Small intestine (tissue), 7 donors: ENCODE measurements around the gene SLIT1. TPM values are rescaled to one million over a fixed set of nuclear protein-coding genes. Genes with fewer than 3 reads are reported as not detected.
A peak's percentile ranks its signal among the peaks of the same experiment; 100 is the strongest.
"Not testable (repeated sequence)": the region's sequence is repeated elsewhere in the genome, so short reads cannot be mapped to it uniquely, and the experiment has no call there.

Experiments
- DNase-seq, 2 donors: peaks; one replicate each; pipeline versions ENCODE4 v3.0.0 to v3.0.0-alpha.2; 2013
- FAIRE-seq: peaks from 2 replicates; lab custom pipeline; 2012; peaks lifted over from hg19 to GRCh38; lab: Jason Lieb, UNC
- H3K27ac ChIP-seq, 3 donors: one replicate each; pipeline ENCODE4 v1.5.1; 2013; ENCODE audit warnings: low read length in 2 of 3, mild to moderate bottlenecking in 2 of 3, control low read depth in 1 of 3, inconsistent platforms in 1 of 3, low read depth in 1 of 3, moderate library complexity in 1 of 3
- H3K27me3 ChIP-seq, 3 donors: one replicate each; pipeline ENCODE4 v1.6.1; 2013; ENCODE audit warnings: low read length in 3 of 3, inconsistent platforms in 1 of 3; ENCODE audit not compliant: control insufficient read depth in 3 of 3, insufficient read depth in 3 of 3
- H3K36me3 ChIP-seq, 3 donors: one replicate each; pipeline ENCODE4 v1.6.1; 2013; ENCODE audit warnings: low read length in 3 of 3, inconsistent platforms in 1 of 3, low read depth in 1 of 3, mild to moderate bottlenecking in 1 of 3, moderate library complexity in 1 of 3; ENCODE audit not compliant: control insufficient read depth in 3 of 3, insufficient read depth in 2 of 3
- H3K4me1 ChIP-seq, 3 donors: one replicate each; pipeline ENCODE4 v1.6.1; 2013; ENCODE audit warnings: low read length in 2 of 3, inconsistent platforms in 1 of 3, low read depth in 1 of 3, mild to moderate bottlenecking in 1 of 3, moderate library complexity in 1 of 3; ENCODE audit not compliant: control insufficient read depth in 3 of 3, insufficient read depth in 2 of 3
- H3K4me3 ChIP-seq, 3 donors: one replicate each; pipeline ENCODE4 v1.5.1; 2013; ENCODE audit warnings: low read length in 3 of 3, control low read depth in 1 of 3, inconsistent platforms in 1 of 3, low read depth in 1 of 3, mild to moderate bottlenecking in 1 of 3, moderate library complexity in 1 of 3
- H3K9me3 ChIP-seq, 2 donors: one replicate each; pipeline ENCODE4 v1.6.1; 2013; ENCODE audit warnings: low read depth in 1 of 2, low read length in 1 of 2; ENCODE audit not compliant: control insufficient read depth in 2 of 2, insufficient read depth in 1 of 2
- WGBS, 3 donors: extraction: QIAGEN DNeasy Blood & Tissue Kit; methylation state at CpG; one replicate each; pipeline ENCODE4 v1.1.7; 2013; 5-methylcytosine and 5-hydroxymethylcytosine counted together
- polyA plus RNA-seq, 4 donors: library from polyadenylated mRNA; stranded (reverse) in 3 of 4; unstranded in 1 of 4; fragments of 200-250 nt in 3 of 4; fragments of 120-200 nt in 1 of 4; gene quantifications; one replicate each; pipeline versions ENCODE4 v1.2.1 to v1.2.3, GENCODE V29; 2013
- donor health status: healthy with polysubstance abuse.
- donor health status: control.
- donor health status: control.
- donor health status: Bipolar disorder and iron deficiency.
- donor health status: healthy.

Gene SLIT1
- polyA plus RNA-seq, 4 donors = under 0.01 to 0.40 (median 0.12) TPM; not detected in 1

DNA sequence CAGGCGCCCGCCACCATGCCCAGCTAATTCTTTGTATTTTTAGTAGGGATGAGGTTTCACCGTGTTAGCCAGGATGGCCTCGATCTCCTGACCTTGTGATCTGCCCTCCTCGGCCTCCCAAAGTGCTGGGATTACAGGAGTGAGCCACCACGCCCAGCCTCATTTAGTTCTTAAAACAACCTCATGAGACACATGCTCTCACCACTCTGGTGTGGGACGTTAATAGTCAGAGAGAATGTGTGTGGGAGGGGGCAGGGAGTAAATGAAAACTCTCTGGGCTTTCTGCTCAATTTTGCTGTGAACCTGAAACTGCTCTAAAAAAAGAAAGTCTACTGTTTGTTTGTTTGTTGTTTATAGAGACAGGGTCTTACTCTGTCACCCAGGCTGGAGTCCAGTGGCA is 103.2 kb downstream of the SLIT1 start:
- not testable (repeated sequence) for H3K27ac ChIP-seq, DNase-seq, H3K27me3 ChIP-seq, H3K9me3 ChIP-seq, H3K4me1 ChIP-seq, H3K4me3 ChIP-seq, FAIRE-seq, H3K36me3 ChIP-seq
- 73 to 82% (median 80%) methylated on average over 7 of the region's 7 CpGs for WGBS, 3 donors

DNA sequence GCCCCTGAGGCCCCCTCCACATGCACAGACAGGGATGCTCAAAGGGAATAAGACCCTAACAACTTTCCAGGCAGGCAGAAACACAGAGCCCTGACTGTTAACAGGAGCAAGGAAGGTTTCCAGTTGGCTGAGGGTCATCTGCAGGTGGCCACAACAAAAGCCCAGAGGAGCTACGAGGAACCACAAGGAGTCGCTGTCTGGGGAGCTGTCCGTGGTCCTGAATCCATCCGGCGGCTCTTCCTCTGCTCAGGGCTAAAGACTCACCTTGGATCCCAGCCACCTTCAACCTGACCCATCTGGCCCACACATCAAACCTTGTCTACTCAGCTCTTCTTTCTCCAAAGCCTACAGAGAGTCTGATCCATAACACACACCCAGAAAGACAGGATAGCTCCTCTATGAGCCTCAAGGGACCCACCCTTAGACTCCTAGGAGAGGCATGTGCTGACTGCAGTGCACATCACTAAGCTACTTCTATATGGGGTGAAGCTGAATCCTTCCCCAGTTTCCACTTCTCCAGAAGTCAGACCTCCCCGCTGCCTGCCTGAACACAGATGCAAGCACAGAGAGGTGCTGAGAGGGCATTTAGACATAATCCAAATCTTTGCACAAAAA is 104.0 kb downstream of the SLIT1 start:
- FAIRE-seq (no peak), DNase-seq (peak; percentile 48 to 79)
- Histone ChIP-seq H3K27ac (no peak overlapping the region), H3K36me3 (no peaks in the 10 kb centered on the region), H3K27me3 (peaks cover 0 to 5% (median 2%) of the 10 kb centered on the region in 3 donors), H3K9me3 (no peaks in the 10 kb centered on the region), H3K4me1 (peaks cover 0 to 3% (median 0%) of the 10 kb centered on the region in 3 donors), H3K4me3 (no peak overlapping the region)
- 11 to 12% (median 12%) methylated on average over 6 of the region's 6 CpGs for WGBS, 3 donors

DNA sequence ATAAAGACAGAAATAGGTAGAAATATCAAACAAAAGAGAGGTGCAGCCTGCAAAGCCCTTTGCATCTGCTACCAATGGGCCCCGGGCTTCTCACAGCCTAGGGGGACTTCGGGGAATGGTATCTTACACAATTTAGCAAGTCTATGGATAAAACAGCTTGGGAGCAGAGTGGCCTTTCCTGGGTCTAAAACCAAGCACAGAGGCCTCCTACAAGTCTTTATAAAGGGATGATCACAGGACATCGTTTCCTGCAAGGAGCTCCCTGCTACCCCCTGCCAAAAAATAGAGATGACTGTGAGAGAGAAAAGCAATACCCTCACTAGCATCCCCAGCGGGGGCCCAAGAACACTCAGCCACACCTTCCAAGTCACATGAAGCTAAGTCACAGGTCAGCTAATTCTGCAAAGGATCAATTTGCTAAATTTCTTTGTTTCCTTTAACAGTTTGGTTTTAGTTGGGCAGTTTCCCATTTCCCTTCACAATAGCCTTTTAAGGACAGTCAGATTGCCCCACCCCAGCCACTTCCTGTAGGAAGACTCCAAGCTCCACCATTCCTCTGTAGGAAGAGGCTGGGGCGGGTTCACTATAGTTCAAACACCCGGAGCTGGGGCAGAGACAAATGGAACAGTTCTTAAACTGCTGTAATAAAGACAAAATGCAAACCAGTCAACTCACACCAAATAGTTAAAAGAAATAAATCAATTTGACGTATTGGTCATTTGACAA is 105.5 kb downstream of the SLIT1 start:
- no peak overlapping the region for H3K27ac ChIP-seq
- H3K36me3 ChIP-seq = no peaks in the 10 kb centered on the region
- DNase-seq (no peak), FAIRE-seq (no peak)
- WGBS, 3 donors = 46 to 58% (median 50%) methylated on average over 7 of the region's 7 CpGs
- peaks cover 0 to 9% (median 2%) of the 10 kb centered on the region in 3 donors for H3K27me3 ChIP-seq
- H3K4me3 ChIP-seq = no peak overlapping the region
- no peaks in the 10 kb centered on the region for H3K9me3 ChIP-seq
- H3K4me1 ChIP-seq = peaks cover 0 to 3% (median 0%) of the 10 kb centered on the region in 3 donors

DNA sequence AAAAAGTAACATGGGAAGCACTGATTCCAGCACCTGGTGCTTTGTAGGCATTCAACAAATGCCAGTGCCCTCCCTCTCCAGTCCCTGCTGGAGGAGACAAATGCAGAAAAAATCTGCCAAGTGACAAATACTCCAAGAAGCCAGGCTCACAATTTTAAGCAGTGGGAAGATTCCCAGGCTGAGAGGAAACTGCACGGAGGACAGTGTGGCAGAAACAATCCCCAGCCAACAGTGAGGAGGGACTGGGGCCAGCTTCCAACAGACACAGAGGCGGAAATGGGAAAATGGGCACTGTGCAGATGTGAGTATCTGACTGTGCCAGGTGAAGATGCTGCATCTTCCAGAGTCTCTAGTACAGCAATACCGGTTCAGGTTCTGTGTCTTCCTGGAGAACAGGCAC is 106.3 kb downstream of the SLIT1 start:
- Histone ChIP-seq H3K36me3 (no peaks in the 10 kb centered on the region), H3K4me3 (no peak overlapping the region), H3K27ac (no peak overlapping the region), H3K4me1 (peaks cover 0 to 3% (median 0%) of the 10 kb centered on the region in 3 donors), H3K27me3 (peaks cover 0 to 9% (median 5%) of the 10 kb centered on the region in 3 donors), H3K9me3 (no peaks in the 10 kb centered on the region)
- FAIRE-seq (no peak), DNase-seq (no peak)
- 67 to 77% (median 70%) methylated on average over 3 of the region's 3 CpGs for WGBS, 3 donors

GRCh38 chr10:97078938-97079445 is 106.8 kb downstream of the SLIT1 start:
- Histone ChIP-seq H3K36me3 (no peaks in the 10 kb centered on the region), H3K27ac (no peak overlapping the region), H3K4me3 (no peak overlapping the region), H3K9me3 (no peaks in the 10 kb centered on the region), H3K27me3 (peaks cover 0 to 9% (median 5%) of the 10 kb centered on the region in 3 donors), H3K4me1 (peaks cover 0 to 3% (median 0%) of the 10 kb centered on the region in 3 donors)
- no peak for FAIRE-seq
- 62 to 73% (median 64%) methylated on average over 2 of the region's 2 CpGs for WGBS, 3 donors
- DNase-seq = no peak

GRCh38 chr10:97078261-97078937 is 107.4 kb downstream of the SLIT1 start:
- WGBS, 3 donors = 60 to 71% (median 64%) methylated on average over 14 of the region's 14 CpGs
- peak in 1 of 2 donors; percentile 23 for DNase-seq
- Histone ChIP-seq H3K4me3 (no peak overlapping the region), H3K9me3 (no peaks in the 10 kb centered on the region), H3K27me3 (peaks cover 0 to 12% (median 6%) of the 10 kb centered on the region in 3 donors), H3K4me1 (peaks cover 0 to 3% (median 0%) of the 10 kb centered on the region in 3 donors), H3K27ac (no peak overlapping the region), H3K36me3 (no peaks in the 10 kb centered on the region)
- no peak for FAIRE-seq

- Histone ChIP-seq H3K4me3 (no peak overlapping the region), H3K27ac (no peak overlapping the region), H3K9me3 (no peaks in the 10 kb centered on the region), H3K4me1 (peaks cover 0 to 3% (median 0%) of the 10 kb centered on the region in 3 donors), H3K27me3 (peaks cover 0 to 12% (median 8%) of the 10 kb centered on the region in 3 donors), H3K36me3 (no peaks in the 10 kb centered on the region)
- DNase-seq = no peak
- no peak for FAIRE-seq
- 64 to 73% (median 64%) methylated on average over 6 of the region's 6 CpGs for WGBS, 3 donors
These were observed 109.0 kb downstream of the SLIT1 start for GRCh38 chr10:97076781-97077180.

DNA sequence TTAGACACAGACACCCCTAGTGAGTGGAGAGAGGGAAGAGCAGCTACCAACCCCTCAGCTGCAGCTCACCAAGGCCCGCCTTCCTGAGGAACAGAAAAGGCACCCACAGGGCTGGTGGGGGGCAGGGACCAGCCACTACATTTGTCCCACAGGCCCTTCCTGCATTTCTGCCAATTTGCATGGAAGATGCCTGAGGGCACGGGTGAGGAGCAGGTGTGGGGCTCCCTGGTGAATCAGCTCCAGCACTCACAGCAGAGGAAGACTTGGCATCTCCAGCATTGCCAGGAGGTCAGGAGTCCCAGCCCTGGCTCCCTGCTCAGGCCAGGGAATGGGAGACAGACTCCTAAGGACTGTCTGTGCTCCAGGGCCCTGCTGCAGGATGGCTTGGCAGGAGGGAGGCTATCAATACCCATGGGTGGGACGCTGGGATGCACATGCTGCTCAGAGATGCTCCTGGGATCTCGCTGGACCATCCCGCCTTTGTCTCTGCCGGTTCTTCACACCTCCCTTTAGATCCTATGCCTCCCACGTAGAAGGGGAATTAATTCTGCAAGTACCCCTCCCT is 109.7 kb downstream of the SLIT1 start:
- Histone ChIP-seq H3K36me3 (no peaks in the 10 kb centered on the region), H3K4me1 (peaks cover 0 to 3% (median 0%) of the 10 kb centered on the region in 3 donors), H3K9me3 (no peaks in the 10 kb centered on the region), H3K27me3 (peaks cover 0 to 11% (median 8%) of the 10 kb centered on the region in 3 donors), H3K27ac (no peak overlapping the region), H3K4me3 (no peak overlapping the region)
- FAIRE-seq (no peak), DNase-seq (no peak)
- 46 to 63% (median 63%) methylated on average over 7 of the region's 7 CpGs for WGBS, 3 donors
